ENCODE results near the gene SNX20.
A peak's percentile ranks its signal among the peaks of the same experiment; 100 is the strongest.

The SNX20 gene

DNA sequence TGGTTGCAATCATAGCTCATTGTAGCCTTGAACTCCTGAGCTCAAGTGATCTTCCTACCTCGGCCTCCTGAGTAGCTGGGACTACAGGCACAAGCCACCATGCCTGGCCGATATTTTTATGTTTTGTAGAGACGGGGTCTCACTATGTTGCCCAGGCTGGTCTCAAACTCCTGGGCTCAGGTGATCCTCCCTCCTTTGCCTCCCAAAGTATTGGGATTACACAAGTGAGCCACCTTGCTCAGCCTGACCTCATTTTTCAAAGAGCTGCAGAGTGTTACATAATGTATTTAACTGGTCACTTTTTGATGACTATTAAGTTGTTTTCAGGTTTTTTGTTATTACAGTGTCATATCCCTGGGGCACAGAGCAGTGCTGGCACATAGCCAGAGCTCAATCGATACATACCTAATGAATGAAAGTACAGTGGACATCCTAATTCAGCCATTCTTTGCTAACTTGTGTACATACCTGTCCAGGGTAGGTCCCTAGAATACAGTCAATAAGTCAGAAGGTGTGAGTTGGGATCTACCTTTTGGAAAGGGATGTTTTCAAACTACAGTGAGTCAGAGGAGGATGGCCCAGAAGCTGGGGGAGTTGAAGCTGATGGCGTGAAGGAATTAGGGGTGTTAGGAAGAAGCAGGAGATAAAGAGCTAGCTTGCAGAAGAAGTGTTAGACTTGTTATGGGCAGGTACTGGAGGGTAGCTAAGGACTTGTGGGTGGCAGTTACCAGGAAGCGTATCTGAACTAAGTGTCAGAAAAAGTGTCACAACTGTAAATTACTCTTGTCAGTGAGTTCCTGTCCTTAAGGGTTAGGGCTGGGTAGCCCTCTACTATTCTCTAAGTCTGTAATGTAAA, 40.7 kb upstream of the SNX20 start:
- no peak for TF ChIP-seq EP300 (IDR thresholded peaks at IDR 0.05; ENCODE audit: borderline replicate concordance)
- TF ChIP-seq ZBTB7A (IDR thresholded peaks at IDR 0.05; ENCODE audit: low read depth): no peak
- TF ChIP-seq RAD21 (IDR thresholded peaks at IDR 0.05; ENCODE audit: low read depth): no peak
- no peak for TF ChIP-seq YY1 (IDR thresholded peaks at IDR 0.05; ENCODE audit: low read depth)
- no peak for TF ChIP-seq NFIC (IDR thresholded peaks at IDR 0.05)
- TF ChIP-seq, protein P1, sequence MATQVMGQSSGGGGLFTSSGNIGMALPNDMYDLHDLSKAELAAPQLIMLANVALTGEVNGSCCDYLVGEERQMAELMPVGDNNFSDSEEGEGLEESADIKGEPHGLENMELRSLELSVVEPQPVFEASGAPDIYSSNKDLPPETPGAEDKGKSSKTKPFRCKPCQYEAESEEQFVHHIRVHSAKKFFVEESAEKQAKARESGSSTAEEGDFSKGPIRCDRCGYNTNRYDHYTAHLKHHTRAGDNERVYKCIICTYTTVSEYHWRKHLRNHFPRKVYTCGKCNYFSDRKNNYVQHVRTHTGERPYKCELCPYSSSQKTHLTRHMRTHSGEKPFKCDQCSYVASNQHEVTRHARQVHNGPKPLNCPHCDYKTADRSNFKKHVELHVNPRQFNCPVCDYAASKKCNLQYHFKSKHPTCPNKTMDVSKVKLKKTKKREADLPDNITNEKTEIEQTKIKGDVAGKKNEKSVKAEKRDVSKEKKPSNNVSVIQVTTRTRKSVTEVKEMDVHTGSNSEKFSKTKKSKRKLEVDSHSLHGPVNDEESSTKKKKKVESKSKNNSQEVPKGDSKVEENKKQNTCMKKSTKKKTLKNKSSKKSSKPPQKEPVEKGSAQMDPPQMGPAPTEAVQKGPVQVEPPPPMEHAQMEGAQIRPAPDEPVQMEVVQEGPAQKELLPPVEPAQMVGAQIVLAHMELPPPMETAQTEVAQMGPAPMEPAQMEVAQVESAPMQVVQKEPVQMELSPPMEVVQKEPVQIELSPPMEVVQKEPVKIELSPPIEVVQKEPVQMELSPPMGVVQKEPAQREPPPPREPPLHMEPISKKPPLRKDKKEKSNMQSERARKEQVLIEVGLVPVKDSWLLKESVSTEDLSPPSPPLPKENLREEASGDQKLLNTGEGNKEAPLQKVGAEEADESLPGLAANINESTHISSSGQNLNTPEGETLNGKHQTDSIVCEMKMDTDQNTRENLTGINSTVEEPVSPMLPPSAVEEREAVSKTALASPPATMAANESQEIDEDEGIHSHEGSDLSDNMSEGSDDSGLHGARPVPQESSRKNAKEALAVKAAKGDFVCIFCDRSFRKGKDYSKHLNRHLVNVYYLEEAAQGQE (IDR thresholded peaks at IDR 0.05; ENCODE audit: low read depth): no peak
- TF ChIP-seq TAF1 (IDR thresholded peaks at IDR 0.05; ENCODE audit: low read depth): no peak

DNA sequence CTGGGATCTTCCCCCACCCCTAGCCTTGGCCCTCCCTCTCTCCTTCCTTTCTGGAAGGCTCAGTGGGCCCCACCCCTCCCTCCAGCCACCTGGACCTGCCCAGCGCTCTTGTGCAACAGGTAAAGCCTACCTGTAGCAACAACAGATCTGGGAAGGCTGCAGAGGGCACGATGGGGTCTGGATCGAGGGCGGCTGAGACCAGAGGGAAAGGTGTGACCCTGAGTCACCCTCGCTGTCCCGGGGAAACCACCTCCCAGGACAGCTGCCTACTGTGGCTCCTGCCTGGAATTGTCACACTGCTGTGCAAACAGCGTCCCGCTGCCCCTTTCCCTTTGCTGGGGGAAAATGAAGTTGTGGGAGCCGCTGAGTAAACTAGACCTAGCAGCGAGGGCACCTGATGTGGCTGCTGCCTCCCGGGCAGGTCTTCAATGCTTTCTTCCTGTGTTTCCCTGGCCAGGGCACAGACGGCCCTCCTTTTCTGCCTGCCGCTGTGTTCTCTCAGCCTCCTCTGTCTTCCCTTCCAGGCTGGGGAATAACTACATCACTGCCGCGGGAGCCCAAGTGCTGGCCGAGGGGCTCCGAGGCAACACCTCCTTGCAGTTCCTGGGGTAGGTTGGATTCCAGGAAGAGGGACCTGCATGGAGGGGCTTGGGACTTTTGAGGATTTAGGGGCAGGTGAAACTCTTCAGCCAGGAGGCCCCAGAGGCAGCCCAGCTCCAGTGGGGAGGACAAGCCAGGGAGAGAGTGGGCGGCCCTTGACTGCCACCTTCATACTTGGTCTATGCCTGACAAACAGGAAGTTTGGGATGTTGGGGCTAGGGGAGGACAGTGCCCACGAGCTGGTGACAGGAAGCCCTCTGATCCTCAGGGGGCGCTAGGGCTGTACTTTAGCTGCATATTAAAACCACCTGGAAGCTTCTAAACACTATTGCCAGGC, 38.6 kb upstream of the SNX20 start:
- TF ChIP-seq CEBPB (IDR thresholded peaks at IDR 0.05) (peak; percentile 74), YY1 (IDR thresholded peaks at IDR 0.05; ENCODE audit: low read depth) (no peak), CREB1 (IDR thresholded peaks at IDR 0.05; ENCODE audit: low read depth) (no peak), ZBTB7A (IDR thresholded peaks at IDR 0.05; ENCODE audit: low read depth) (no peak)

DNA sequence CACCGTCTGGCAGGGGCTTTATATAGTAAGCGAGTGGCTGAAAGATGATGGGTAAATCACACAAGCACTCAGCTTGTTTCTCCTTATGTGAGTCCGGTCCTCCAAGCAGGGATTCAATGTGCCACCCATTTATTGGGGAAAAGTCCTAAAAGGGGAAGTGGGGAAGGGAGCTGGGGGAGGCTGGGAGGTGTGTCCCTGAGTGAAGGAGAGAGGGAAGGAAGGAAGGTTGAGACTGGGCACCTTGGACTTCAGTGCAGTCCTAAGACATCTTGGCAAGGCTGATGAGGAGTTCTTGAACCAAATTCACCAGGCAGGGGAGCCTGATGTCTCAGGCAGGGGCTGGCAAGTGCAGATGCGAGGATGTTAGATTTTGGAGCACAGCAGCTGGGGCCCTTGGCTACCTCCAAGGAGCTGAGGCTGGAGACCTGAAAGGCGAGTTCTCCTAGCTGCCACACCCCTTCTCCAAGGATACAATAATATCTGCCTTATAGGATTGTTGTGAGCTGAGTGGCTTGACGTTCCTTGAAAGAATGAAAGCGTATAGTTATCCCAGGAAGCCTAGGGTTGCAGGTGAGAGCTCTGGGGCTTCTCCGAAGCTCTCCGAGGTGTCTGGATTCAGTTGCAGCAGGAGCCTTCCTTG, 37.8 kb upstream of the SNX20 start:
- no peak for TF ChIP-seq EGR1 (IDR thresholded peaks at IDR 0.05)
- TF ChIP-seq CEBPB (IDR thresholded peaks at IDR 0.05): no peak
- no peak for TF ChIP-seq TCF12 (IDR thresholded peaks at IDR 0.05; ENCODE audit: low read depth)
- TF ChIP-seq EP300 (IDR thresholded peaks at IDR 0.05; ENCODE audit: borderline replicate concordance): no peak
- TF ChIP-seq FOXM1 (IDR thresholded peaks at IDR 0.05; ENCODE audit: borderline replicate concordance, low read depth): no peak
- TF ChIP-seq, protein P2, sequence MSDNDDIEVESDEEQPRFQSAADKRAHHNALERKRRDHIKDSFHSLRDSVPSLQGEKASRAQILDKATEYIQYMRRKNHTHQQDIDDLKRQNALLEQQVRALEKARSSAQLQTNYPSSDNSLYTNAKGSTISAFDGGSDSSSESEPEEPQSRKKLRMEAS (IDR thresholded peaks at IDR 0.05): no peak
- no peak for TF ChIP-seq YY1 (IDR thresholded peaks at IDR 0.05; ENCODE audit: low read depth)
- TF ChIP-seq, protein P3, sequence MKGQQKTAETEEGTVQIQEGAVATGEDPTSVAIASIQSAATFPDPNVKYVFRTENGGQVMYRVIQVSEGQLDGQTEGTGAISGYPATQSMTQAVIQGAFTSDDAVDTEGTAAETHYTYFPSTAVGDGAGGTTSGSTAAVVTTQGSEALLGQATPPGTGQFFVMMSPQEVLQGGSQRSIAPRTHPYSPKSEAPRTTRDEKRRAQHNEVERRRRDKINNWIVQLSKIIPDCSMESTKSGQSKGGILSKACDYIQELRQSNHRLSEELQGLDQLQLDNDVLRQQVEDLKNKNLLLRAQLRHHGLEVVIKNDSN (IDR thresholded peaks at IDR 0.05): no peak
- no peak for TF ChIP-seq RAD21 (IDR thresholded peaks at IDR 0.05; ENCODE audit: low read depth)
- TF ChIP-seq CREB1 (IDR thresholded peaks at IDR 0.05; ENCODE audit: low read depth): no peak
- TF ChIP-seq TEAD4 (IDR thresholded peaks at IDR 0.05): no peak
- no peak for TF ChIP-seq ZBTB7A (IDR thresholded peaks at IDR 0.05; ENCODE audit: low read depth)
- no peak for TF ChIP-seq NFIC (IDR thresholded peaks at IDR 0.05)
- TF ChIP-seq TAF1 (IDR thresholded peaks at IDR 0.05; ENCODE audit: low read depth): no peak
- TF ChIP-seq, protein P1 (IDR thresholded peaks at IDR 0.05; ENCODE audit: low read depth): no peak

DNA sequence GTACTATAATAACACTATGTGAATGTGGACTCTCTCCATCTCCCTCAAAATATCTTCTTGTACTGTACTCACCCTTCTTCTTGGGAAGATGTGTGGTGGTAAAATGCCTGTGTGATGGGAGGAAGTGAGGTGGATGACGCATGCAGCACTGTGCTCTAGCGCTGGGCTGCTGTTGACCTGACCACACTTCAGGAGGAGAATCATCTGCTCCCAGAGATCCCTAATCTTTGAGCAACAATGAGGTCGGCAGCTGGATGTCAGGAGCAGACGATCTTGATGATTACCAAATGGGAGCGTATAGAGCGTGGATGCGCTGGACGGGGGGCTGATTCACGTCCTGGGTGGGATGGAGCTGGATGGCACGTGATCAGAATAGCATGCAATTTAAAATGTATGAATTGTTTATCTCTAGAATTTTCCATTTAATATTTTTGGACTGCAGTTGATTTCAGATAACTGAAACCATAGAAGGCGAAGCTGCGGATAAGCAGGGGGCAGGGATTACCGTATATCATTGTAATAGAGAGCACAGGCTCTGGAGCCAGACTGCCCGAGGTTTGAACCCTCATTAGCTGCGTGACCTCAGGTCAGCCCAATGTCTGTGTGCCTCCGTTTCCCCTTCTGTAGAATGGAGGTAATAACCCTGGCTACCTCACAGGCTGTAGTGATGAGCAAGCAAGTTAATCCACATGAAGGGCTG, 37.1 kb upstream of the SNX20 start:
- TF ChIP-seq FOXM1 (IDR thresholded peaks at IDR 0.05; ENCODE audit: borderline replicate concordance, low read depth) (no peak), TAF1 (IDR thresholded peaks at IDR 0.05; ENCODE audit: low read depth) (no peak), ZBTB7A (IDR thresholded peaks at IDR 0.05; ENCODE audit: low read depth) (no peak), EP300 (IDR thresholded peaks at IDR 0.05; ENCODE audit: borderline replicate concordance) (no peak), CEBPB (IDR thresholded peaks at IDR 0.05) (no peak), NFIC (IDR thresholded peaks at IDR 0.05) (no peak), CREB1 (IDR thresholded peaks at IDR 0.05; ENCODE audit: low read depth) (no peak), YY1 (IDR thresholded peaks at IDR 0.05; ENCODE audit: low read depth) (no peak), EGR1 (IDR thresholded peaks at IDR 0.05) (no peak), TEAD4 (IDR thresholded peaks at IDR 0.05) (no peak)
- TF ChIP-seq, protein P3 (IDR thresholded peaks at IDR 0.05): no peak
